ENCODE data around the gene COL18A1.
"Not testable (repeated sequence)": the region's sequence is repeated elsewhere in the genome, so short reads cannot be mapped to it uniquely, and the experiment has no call there.

Gene COL18A1

DNA sequence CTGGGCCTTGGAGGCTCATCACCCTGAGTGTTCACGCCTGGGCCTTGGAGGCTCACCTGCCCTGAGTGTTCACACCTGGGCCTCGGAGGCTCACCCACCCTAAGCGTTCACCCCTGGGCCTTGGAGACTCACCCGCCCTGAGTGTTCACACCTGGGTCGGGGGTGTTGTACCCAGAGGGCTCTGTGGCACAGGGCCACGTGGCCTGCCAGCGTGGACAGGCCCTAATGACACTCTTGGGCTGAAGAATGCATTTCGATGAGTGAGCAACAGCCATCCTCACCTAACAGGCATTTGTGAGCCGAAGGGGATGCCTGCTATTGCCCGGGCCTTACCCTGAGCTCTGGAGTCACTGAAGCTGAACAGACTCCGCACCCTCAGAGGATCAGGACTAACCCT, 119.8 kb downstream of the COL18A1 start:
- TF ChIP-seq, protein P1, sequence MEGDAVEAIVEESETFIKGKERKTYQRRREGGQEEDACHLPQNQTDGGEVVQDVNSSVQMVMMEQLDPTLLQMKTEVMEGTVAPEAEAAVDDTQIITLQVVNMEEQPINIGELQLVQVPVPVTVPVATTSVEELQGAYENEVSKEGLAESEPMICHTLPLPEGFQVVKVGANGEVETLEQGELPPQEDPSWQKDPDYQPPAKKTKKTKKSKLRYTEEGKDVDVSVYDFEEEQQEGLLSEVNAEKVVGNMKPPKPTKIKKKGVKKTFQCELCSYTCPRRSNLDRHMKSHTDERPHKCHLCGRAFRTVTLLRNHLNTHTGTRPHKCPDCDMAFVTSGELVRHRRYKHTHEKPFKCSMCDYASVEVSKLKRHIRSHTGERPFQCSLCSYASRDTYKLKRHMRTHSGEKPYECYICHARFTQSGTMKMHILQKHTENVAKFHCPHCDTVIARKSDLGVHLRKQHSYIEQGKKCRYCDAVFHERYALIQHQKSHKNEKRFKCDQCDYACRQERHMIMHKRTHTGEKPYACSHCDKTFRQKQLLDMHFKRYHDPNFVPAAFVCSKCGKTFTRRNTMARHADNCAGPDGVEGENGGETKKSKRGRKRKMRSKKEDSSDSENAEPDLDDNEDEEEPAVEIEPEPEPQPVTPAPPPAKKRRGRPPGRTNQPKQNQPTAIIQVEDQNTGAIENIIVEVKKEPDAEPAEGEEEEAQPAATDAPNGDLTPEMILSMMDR (IDR thresholded peaks at IDR 0.05; ENCODE audit: low read depth, low read length, missing control alignments): no peak
- Histone ChIP-seq H3K27me3 (replicated peaks) (no peaks in the 10 kb centered on the region), H3K4me3 (ENCODE audit: low read depth, low read length) (no peak overlapping the region), H3K27ac (no peak overlapping the region), H3K36me3 (replicated peaks) (peaks cover 5% of the 10 kb centered on the region)
- no peak for DNase-seq
- in situ Hi-C loops (cut with HindIII; ENCODE audit: low pct_ligation_motif_present, low sequenced_read_pairs): no loop called here

DNA sequence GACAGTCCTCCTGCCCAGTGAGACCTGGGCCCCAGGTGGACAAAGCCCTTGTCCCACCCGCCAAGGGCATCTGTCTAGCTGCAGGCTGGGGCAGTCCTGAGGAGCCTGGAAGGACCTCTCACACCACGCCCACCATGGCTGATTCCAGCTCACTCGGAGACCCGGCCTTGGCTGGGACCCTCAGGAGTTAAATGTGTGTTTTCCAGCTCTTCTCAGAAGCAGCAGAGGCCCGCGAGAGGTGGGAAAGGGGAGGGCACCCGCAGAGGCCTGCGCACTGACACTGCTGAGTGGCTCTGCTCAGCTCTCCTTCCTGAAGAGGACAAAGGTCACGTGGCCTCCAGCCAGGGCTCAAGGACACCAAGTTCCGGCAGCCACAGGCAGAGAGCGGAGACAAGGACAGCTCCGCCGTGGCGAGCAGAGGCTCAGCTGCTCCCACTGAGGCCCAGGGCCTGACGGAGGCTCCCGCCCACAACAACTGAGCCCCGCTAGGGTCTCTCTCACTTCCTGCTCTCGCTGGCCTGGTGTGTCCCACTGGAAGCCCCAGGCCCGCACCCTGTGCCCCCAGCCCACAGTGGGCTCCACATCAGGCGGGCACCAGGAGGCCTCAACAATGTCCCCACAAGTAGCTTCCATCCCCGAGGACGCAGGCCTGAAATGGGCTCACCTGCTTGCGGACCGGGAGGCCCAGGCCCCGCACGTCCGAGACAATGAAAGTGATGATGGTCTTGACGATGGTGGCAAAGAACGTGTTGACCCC, 120.4 kb downstream of the COL18A1 start:
- H3K4me3 ChIP-seq (ENCODE audit: low read depth, low read length): no peak overlapping the region
- DNase-seq: no peak
- peaks cover 10% of the 10 kb centered on the region for H3K36me3 ChIP-seq (replicated peaks)
- in situ Hi-C loops (cut with HindIII; ENCODE audit: low pct_ligation_motif_present, low sequenced_read_pairs): no loop called here
- H3K27ac ChIP-seq: no peak overlapping the region
- no peaks in the 10 kb centered on the region for H3K27me3 ChIP-seq (replicated peaks)
- TF ChIP-seq, protein P1 (IDR thresholded peaks at IDR 0.05; ENCODE audit: low read depth, low read length, missing control alignments): no peak

DNA sequence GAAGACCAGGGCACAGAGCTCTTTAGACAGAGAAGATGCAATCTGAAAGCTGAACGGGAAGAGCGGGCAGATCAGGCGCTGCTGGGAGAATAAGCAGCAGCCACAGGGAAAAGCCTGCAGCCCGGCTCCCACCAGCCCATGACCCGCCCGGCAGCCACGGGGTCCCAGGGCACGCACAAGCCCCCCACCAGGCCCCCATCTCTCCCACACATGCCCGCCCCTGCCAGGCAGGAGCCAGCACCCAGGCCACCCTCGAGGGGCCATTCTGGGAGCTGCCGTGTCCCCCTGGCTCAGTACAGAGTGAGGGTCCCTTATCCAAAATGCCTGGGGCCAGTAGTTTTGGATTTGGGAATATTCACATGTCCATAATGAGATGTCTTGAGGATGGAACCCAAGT, 120.9 kb downstream of the COL18A1 start:
- Histone ChIP-seq H3K4me3 (ENCODE audit: low read depth, low read length) (no peak overlapping the region), H3K27me3 (replicated peaks) (no peaks in the 10 kb centered on the region), H3K27ac (no peak overlapping the region), H3K36me3 (replicated peaks) (peaks cover 14% of the 10 kb centered on the region)
- in situ Hi-C loops (cut with HindIII; ENCODE audit: low pct_ligation_motif_present, low sequenced_read_pairs): no loop called here
- no peak for DNase-seq
- TF ChIP-seq, protein P1 (IDR thresholded peaks at IDR 0.05; ENCODE audit: low read depth, low read length, missing control alignments): no peak

- H3K27ac ChIP-seq; H3K4me3 ChIP-seq (ENCODE audit: low read depth, low read length); H3K27me3 ChIP-seq (replicated peaks); in situ Hi-C loops (cut with HindIII; ENCODE audit: low pct_ligation_motif_present, low sequenced_read_pairs); DNase-seq: not testable (repeated sequence)
- peaks cover 14% of the 10 kb centered on the region for H3K36me3 ChIP-seq (replicated peaks)
These were observed 122.4 kb downstream of the COL18A1 start for GRCh38 chr21:45527151-45527999.

DNA sequence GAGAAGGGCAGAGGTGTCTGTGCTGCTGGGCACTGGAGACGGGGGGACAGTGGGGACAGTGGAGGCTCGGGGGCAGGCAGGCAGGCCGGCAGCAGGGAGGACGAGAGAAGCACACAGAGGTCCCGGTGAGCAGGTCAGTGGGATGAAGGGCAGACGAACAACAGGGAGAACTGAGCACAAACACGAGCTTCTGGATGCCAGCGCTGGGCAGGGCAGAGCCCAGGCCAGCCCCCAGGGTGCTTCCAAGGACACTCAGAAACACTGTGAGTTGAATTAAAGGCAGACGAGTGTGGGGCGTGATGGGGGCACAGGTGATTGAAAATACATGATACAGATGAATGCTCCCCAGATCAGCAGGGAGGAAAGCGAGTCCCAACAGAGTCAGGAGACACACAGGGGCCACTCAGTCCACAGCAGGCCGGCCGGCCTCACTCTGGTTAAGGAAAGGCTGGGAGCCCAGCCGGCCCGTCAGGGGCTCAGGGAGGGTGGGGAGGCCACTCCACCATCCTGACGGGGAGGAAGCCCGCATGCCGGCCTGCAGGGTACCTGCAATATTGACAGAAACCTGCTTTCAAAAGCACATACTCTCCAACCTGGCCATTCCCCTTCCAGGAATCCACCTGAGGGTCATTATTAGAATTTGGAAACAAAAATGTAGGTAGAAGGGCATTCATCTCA, 123.2 kb downstream of the COL18A1 start:
- TF ChIP-seq, protein P1 (IDR thresholded peaks at IDR 0.05; ENCODE audit: low read depth, low read length, missing control alignments): no peak
- no peak overlapping the region for H3K4me3 ChIP-seq (ENCODE audit: low read depth, low read length)
- DNase-seq: no peak
- peaks cover 14% of the 10 kb centered on the region for H3K36me3 ChIP-seq (replicated peaks)
- no peak overlapping the region for H3K27ac ChIP-seq
- in situ Hi-C loops (cut with HindIII; ENCODE audit: low pct_ligation_motif_present, low sequenced_read_pairs): no loop called here
- no peaks in the 10 kb centered on the region for H3K27me3 ChIP-seq (replicated peaks)
